ENCODE measurements around the gene RASGRP1.
A peak's percentile ranks its signal among the peaks of the same experiment; 100 is the strongest.

The RASGRP1 gene

DNA sequence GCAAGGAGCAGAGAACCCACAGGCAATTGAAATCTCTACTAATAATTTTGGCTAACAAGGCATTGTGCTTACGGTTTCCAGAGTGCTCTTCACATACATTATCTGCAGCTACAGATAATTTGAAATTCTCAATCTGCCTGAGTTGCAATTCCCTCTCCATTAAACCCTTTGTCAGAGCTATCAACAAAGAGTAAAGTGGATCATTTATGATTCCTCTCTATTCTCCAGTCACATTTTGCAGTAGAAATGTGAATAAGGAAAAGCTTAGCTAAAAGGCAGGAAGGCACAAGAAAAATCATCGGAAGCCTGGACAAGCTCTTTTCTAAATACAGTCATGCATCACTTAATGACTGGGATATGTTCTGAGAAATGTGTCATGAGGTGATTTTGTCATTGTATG is 61.1 kb downstream of the RASGRP1 start:
- no peak for DNase-seq

DNA sequence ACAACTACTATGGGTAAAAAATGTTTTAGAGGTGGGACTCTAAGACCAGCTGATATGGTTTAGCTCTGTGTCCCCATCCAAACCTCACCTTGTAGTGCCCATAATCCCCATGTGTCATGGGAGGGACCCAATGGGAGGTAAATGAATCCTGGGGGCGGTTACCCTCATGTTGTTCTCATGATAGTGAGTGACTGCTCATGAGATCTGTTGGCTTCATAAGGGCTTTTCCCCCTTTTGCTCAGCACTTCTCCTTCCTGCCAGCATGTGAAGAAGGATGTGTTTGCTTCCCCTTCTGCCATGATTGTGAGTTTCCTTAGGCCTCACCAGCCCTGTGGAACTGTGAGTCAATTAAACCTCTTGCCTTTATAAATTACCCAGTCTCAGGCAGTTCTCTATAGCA is 65.0 kb downstream of the RASGRP1 start:
- no peak for DNase-seq

DNA sequence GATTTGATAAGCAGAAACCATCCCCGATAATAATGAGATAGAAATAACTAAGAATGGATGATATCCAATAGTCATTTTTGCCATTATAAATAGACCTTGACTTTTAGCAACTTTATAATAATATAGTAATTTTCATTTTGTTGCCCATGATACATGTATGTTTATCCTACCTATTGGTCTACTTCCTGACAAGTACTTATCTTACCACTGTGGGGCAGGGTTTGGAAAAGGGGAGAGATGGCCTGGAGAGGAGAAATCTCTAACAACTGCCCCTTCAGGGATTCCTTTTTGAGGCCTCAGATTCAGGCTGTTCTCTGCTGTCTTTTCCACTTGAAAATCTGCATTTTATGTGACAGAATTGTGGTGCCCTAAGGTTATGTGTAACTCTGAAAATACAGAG is 68.5 kb downstream of the RASGRP1 start:
- DNase-seq, result no peak

DNA sequence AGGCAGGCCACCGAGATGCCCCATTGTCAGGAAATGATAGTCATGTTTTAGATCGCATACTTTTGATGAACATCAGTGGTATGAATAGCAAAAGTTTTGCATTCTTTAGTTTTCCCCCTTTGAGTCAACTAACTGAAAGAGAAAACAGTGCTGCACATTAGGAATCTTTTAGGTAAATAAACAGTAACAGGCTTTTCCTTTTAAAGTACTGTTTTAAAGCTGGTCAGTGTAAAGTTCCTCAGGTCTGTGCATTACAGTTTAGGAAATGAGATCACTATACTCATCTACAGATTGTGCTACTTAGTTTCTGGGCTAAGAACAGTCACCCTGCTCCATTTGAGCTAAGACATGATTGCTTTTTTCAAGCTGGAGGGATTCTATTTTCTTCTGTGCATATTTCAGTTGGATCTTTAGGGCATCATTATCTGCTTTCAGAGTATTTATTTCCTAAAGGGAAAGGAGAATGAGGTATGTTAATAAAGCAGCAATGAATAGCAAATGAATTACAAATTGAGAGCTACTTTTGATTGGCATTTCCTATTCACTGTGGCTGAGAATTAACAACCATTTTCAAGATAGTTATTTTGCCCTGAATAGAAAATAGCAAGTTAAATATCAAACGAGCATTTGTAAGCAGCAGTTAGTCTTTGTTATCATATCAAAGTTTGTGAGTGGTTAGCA is 74.2 kb downstream of the RASGRP1 start:
- DNase-seq, result peak; percentile 65

DNA sequence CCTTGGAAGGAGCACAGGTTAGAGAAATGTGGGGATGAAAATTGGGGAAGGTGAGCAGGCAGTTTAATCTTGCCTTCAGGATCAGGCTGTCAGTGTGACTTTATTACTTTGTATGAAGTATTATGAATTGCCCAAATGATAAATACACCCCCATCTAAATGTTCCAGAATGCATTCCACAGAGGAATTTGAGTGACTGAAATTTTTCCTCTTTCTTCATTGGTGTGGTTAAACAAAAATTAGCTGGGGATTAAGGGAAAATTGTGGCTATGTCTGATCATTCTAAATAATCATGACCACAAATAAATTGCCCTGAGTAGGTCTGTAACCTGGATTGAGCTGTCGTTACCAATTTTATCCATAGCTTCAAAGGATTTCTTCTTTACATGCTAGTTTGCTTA is 77.2 kb downstream of the RASGRP1 start:
- DNase-seq, result no peak

DNA sequence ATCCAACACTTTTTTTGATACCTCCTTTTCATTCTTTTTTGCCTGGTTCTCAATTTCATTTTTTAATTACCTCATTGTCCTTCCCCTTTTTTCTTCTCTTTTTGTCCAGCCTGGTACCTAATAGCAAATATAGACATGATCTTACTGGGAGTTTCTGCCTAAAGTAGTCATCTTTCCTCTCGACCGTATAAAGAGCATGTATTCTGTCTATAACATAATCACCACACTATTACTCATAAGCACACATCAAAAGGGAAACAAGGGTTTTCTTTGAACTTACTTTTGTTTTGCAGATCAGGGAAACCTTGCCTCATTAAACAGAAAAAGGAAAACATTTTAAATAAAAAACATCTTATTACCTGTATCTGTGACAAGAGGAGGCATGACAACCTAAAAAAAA is 77.7 kb downstream of the RASGRP1 start:
- DNase-seq, result no peak

DNA sequence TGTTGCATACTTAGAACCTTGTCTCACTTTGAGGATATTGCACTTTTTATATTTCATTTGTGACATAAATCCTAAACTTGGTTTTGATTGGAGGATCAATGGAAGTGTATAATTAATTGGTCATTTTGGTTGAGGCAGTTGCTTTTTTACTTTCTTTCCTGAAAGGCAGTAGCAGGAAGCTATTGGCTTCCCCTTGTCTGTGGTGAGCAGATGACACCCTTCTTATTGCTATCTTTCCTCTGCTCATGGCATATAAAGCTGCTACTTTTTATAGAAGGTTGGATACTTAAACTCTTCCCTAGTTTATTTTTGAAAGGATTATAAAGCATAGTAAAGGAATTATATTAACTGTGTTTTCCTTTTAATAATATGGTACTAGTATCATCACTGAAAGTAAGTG is 82.0 kb downstream of the RASGRP1 start:
- DNase-seq, result no peak

DNA sequence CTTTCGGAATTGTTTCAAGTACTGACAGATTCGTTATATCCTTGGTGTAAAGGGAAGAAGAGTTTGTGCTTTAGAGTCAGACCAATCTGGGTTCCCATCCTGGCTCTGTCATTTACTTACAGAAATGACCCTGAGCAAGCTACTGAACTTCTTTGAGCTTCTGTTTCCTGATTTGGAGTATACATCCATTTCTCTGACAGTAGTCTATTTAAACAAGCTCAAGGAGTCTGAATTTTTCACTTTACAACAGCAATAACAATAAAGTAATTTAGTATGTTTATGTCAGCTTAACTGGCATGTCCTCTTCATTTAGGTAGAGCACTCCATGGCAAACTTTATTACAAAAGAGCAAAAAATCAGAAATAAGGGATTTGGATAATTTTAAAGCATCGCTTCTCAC is 82.9 kb downstream of the RASGRP1 start:
- no peak for DNase-seq

DNA sequence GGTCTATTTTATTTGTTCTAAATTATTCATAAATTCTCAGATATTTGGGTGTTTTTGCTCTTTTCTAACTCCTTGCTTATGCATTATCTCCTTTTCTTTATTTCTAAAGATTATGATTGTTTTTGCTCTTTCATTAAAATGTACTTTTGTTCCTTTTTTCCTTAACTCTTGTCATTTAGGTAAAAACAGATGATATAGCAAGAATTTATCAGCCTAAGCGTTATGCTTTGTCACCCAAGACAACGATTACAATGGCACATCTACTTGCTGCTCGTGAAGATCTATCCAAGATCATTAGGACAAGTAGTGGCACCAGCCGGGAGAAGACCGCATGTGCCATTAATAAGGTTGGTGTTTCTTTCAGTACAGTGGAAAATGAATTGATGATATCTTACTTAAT is 83.5 kb downstream of the RASGRP1 start:
- no peak for DNase-seq

DNA sequence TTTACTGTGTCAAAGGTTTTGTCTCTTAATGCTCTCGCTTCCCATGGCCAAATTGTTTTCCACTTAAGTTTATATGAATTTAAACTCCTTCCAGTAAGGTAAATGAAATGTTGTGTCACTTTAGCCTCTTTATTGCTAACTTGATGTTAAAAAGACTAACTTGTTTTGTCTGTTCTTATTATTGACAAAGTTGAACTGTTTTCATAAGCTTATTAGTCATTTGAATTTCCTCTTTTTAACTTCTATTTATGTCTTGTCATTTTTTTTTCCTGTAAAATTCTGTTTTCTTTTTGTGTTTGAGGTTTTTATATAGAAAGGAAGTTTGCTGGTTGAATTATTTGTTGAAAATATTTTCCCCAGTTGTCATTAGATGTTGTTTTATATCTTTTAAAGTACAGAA is 84.9 kb downstream of the RASGRP1 start:
- no peak for DNase-seq

DNA sequence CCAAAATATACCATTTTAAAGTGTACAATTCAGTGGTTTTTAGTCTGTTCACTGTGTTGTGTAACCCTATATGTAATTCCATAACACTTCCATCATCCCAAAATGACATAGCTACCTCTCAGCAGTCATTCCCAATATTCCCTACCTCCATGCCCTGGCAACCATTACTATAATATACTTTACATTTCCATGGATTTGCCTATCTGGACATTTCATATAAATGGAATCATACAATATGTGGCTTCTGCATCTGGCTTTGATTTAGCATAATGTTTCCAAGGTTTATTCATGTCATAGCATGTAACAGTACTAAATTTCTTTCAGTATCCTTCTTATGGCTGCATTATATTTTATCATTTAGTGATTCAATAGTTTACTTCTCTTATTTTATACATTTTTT is 85.3 kb downstream of the RASGRP1 start:
- peak; percentile 3 for DNase-seq

DNA sequence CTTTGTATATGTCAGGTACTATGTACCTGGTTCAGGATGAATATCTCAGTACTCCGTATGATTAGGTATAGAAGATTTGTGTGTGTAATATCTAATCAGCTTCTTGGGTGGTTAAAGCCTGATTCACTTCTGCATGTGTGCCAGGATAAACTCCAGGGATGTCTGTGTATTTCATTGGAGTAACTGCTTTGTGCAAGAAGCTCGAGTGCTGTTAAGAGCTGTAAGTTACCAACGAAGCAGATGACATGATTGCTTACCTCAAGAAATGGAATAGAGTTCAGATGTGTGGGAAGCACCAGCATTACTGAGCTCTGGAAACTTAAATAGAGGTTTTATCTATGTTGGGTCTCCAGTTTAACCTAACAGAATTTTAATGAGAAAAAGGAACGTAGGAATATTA is 87.0 kb downstream of the RASGRP1 start:
- DNase-seq, result no peak

DNA sequence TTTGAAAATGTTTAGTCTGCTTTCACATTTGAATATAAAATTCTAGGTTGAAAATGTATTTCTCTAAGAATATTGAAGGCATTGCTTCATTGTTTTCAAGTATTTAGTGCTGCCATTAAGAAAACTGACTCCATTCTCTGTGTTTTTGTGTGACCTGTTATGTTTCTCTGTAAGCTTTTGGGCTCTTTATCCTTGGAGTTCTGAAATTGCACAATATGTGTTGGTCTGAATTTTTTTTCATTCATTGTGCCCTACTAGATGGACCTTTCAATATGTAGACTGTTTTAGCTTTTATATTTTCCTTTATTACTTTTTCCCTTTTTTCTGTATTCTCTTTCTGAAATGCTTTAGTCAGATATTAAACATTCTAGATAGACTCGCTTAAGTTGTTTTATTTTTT is 88.5 kb downstream of the RASGRP1 start:
- no peak for DNase-seq

DNA sequence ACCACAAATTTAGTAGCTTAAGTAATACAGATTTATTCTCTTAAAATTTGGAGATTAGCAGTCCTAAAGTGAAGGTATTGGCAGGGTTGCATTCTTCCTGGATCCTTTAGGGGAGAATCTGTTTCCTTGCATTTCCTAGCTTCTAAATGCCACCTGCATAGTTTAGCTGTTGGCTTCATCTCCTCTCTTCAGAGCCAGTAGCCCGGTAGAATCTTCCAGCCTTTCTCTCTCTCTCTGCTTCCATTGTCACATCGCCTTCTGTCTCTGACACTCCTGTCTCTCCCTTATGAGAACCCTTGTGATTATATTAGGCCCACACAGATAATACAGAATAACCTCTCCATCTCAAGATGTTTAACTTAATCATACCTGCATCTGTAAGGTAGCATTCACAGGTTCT is 89.3 kb downstream of the RASGRP1 start:
- DNase-seq, result no peak

DNA sequence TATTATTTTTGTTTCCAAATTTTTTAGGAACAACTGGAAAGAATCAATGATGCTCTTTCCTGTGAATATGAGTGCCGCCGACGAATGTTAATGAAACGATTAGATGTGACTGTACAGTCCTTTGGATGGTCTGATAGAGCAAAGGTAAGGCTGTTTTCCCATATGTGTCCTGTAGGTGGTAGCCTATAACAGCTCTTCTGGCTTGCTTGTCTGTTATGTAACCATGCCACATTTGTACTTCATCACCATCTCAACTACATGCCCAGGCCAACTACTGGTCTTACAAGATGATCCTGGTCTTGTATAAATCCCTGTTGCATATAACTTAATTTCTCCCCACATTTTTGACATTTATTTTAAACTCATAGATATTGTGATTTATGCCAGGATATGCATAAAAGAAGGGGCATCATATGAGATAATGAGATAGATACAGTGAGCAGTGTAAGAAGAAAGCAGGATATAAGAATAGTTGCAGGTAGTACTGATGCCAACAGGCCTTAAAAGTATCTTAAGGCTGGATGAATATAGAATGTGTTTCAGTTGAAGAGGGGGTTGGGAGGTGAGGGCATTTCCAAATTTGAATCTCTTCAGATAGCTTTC is 90.4 kb downstream of the RASGRP1 start:
- peak; percentile 69 for DNase-seq

DNA sequence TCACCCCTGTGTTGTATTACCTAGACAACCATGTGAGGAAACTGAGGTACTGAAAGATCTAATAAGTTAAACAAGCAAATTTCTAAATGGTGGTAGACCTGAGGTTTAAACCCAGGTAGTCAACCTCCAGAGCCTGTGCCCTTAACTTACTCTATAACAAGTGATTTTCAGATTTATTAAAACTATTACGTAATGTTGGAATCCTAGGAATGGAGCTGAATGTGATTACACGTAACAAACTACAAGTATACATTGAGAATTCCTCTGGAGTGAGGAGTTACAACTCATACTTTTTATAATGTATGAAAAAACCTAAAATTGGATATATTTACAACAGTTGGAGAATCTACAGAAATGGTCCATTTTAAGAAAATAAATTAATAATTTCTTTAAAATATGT is 92.6 kb downstream of the RASGRP1 start:
- DNase-seq, result peak; percentile 18

DNA sequence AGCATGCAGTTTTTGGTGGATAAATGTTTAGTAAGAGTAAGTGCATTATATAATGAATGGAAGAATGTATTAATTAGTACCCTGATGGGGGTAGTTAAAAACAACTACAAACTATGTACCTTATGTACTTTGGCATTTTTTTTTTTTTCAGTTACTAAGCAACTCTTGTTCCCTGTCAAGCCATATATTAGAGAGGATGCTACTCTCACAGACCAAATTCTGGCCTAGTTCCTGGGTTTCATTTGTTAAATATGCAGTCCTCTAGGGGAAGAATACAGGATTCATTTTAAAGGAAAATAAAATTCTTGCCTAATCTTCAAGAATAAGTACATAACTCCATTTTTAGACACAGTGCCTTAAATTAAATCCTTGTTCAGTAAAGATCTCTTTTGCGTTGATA is 93.8 kb downstream of the RASGRP1 start:
- no peak for DNase-seq

DNA sequence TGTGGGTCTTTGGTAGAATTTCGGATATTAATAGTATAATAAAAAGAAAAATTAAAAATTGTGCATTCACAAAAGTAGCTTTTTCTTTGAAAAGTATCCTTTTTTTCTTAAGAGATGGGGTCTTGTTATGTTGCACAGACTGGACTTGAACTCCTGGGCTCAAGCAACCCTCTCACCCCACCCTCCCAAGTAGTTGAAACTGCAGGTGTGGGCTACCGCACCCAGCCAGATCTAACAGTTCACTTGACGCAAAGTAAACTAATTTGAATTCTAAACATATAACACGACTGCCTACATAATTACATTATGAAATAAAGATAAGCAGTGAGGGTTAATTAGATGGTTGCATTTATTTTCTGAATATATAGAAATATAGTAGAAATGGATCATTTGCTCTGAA is 99.9 kb downstream of the RASGRP1 start:
- no peak for DNase-seq

DNA sequence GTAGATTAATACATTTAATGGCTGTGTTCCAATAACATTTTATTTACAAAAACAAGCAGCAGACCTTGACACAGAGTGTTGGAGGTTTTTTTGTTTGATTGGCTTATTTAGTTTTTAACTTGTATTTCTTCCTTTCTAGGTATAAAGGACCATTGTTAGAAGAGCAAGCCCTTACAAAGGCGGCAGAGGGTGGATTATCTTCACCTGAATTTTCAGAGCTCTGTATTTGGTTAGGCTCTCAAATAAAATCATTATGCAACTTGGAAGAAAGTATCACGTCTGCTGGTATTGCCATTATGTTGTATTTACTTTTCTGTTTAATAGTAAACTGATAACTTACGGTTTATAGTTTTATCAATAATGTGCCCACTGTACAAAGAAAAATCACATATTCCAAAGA is 100.7 kb downstream of the RASGRP1 start:
- DNase-seq, result no peak

DNA sequence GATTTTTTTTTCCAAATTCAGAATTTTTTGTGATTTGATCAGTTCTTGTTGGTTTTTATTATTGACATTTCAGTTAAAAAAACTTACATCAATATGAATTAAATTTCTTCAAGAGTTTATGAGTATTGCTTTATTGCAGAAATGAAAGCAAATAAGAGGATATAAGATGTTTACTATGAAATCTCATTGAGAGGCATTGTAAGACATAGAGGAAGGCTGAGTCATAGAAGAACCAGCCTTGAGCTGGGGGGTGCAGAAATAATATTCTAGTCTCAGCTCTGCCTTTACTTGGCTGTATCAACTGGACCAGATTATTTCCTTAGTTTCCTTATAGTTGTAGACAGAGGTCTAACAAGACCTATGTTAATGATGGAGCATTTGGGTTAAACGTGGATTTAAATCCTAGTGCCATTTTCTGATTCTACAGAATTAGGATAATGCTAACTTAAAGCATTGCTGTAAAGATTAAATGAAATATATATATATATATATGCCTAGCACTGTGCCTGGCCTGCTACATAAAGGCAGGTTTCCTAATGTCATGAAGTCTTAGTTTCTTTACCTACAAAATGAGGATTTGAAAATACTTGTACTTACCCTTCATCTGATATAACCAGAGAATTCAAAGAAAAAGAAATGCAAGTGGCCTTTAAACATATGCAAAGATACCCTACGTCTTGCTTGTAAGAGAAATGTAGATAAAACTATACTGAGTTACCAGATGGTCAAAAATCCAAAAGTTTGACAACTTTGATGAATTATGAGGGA is 103.4 kb downstream of the RASGRP1 start:
- peak; percentile 35 for DNase-seq

DNA sequence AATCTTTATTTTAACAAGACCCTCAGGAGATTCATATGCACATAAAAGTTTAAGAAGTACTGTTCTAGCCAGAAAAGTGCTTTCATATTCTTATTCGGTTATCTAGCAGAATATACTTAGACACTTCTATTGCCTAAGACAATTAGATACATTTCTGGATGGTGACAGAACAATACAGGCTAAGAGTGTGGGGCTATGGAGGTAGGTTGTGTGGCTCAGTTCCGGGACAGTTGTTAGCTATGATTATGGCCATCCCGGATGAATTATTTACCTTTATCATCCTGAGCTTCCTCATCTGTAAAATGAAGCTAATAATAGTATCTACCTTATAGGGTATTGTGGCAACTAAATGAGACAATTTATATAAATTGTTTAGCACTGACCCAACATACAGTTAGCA is 104.1 kb downstream of the RASGRP1 start:
- no peak for DNase-seq

DNA sequence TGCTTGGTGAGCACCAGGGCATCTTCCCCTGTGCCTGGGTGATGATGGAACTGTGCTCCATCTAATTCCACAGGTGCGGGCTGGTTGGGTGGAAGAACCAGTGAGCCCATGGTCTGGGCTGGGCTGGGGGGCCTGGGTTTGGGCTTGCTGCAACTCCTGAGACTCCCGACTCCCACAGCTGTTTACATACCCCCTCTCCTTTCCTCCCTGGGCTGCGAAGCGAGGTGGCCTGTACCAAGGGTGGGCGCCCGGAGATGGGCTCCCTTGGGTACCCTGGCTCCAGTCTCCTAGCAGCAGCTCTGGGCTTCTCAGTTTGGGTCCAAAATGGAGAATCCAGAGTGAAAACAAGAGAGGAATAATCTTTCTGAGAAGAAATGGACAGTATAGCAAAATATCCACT is 105.1 kb downstream of the RASGRP1 start:
- no peak for DNase-seq

DNA sequence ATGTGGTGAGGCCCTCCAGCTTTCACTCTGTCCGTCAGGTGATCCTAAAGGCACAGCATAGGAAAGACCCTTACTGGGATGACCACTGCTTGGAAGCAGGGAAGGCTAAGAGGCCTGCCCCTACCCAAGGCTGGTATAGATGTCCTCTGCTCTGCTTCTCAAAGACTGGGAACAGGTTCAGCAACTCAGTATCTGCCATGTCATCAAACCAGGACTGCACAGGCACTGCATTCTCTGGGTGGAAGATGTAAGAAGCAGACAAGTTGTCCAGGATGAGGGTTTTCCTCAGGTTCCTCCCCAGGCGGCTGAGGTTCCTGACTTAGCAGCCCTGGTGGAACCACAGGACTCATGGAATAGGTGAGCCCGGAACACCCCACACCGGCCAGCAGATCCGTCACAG is 106.0 kb downstream of the RASGRP1 start:
- no peak for DNase-seq

DNA sequence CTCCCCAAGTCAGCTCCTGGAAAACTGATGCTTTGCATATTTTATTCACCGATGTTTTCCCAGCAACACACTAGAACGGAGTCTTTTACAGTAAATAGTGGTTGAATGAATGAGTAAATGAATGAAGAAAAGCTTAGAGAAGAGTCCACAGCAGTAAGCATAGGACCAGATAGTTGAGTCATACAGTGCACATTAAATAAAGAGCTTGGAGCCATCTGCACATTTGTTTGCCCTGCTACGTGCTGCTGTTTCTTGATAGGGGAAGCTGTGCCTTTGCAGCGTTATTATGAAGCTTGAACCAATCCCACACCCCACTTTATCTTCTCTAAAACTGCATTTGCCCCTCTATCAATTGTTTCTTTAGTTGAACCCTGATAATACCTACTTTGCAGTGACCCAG is 109.5 kb downstream of the RASGRP1 start:
- no peak for DNase-seq

DNA sequence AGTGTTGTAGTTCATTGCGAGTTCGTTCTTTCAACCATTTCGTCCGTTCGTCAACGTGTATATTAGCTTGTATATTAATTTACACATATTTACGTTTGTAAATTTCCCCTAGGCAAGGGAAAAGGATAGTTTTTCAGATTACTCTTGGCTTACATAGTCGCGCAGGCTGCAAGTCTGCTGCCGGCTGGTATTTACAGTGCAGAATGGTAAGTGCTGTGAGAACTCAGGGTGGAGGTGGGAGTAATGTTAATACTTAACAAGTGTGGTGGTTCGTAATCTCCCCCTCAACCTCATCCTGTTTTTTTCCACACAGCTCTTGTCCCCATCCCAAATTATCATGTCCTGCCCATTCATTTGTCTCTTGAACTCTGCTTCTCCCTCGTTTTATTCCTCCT is 109.9 kb downstream of the RASGRP1 start:
- DNase-seq, result no peak

Data from HCEC 1CT (cell line).